GM23338 (cell line): ENCODE data around the gene IGLL5. TPM values are rescaled to one million over a fixed set of nuclear protein-coding genes. Genes with fewer than 3 reads are reported as not detected.

ENCODE experiments used
- ATAC-seq: fragments of 200-7000 bp; cut with Tn5 transposase; 3 replicates; pipeline ENCODE4 v1.9.1; 2020
- DNase-seq: peaks from one replicate; pipeline ENCODE4 v3.0.0-alpha.2; 2015; ENCODE audit warnings: low spot score
- H2AFZ ChIP-seq: fragments of 200-600 bp; sonication (generic); 2 replicates; pipeline ENCODE4 v1.8.0; 2016; ENCODE audit warnings: antibody characterized with exemption, mild to moderate bottlenecking, moderate library complexity
- H3F3A ChIP-seq: fragments of 200-600 bp; sonication (generic); replicated peaks from 2 replicates; pipeline ENCODE4 v1.8.0; 2017; ENCODE audit warnings: antibody characterized with exemption, mixed run types, low read depth
- H3K27ac ChIP-seq: fragments of 200-600 bp; sonication (generic); 2 replicates; pipeline ENCODE4 v1.6.1; 2016; ENCODE audit warnings: low read depth
- H3K27me3 ChIP-seq: fragments of 200-600 bp; sonication (generic); 2 replicates; pipeline ENCODE4 v1.8.0; 2016; ENCODE audit warnings: mild to moderate bottlenecking, mixed run types, moderate library complexity; ENCODE audit not compliant: insufficient read depth
- H3K36me3 ChIP-seq: fragments of 200-600 bp; sonication (generic); 2 replicates; pipeline ENCODE4 v1.8.0; 2016; ENCODE audit warnings: mild to moderate bottlenecking; ENCODE audit not compliant: insufficient read depth
- H3K4me1 ChIP-seq: fragments of 200-600 bp; sonication (generic); 2 replicates; pipeline ENCODE4 v1.8.0; 2016; ENCODE audit warnings: mild to moderate bottlenecking, moderate library complexity; ENCODE audit not compliant: insufficient read depth
- H3K4me2 ChIP-seq: fragments of 200-600 bp; sonication (generic); 2 replicates; pipeline ENCODE4 v1.7.1; 2017; ENCODE audit warnings: mixed run types
- H3K4me3 ChIP-seq: fragments of 200-600 bp; sonication (generic); 2 replicates; pipeline ENCODE4 v1.6.1; 2016; ENCODE audit warnings: mixed run types
- H3K79me2 ChIP-seq: fragments of 200-600 bp; sonication (generic); replicated peaks from 2 replicates; pipeline ENCODE4 v1.8.0; 2017; ENCODE audit warnings: mild to moderate bottlenecking; ENCODE audit not compliant: insufficient read depth
- H3K9me2 ChIP-seq: fragments of 200-600 bp; sonication (generic); 2 replicates; pipeline ENCODE4 v1.8.0; 2017; ENCODE audit not compliant: insufficient read depth
- H4K20me1 ChIP-seq: fragments of 200-600 bp; sonication (generic); replicated peaks from 2 replicates; pipeline ENCODE4 v1.8.0; 2017; ENCODE audit warnings: mild to moderate bottlenecking; ENCODE audit not compliant: insufficient read depth
- H3K27ac Mint-ChIP-seq: 2 replicates; pipeline ENCODE4 v1.8.0; 2020; ENCODE audit warnings: inconsistent platforms, mild to moderate bottlenecking, moderate library complexity, mixed read lengths
- H3K27me3 Mint-ChIP-seq: 3 replicates; pipeline ENCODE4 v1.8.0; 2022; ENCODE audit warnings: low read depth, mild to moderate bottlenecking, moderate library complexity, mixed read lengths, inconsistent platforms; ENCODE audit not compliant: insufficient read depth, poor library complexity
- H3K36me3 Mint-ChIP-seq: 3 replicates; pipeline ENCODE4 v1.8.0; 2021; ENCODE audit warnings: low read depth, mild to moderate bottlenecking, inconsistent platforms, moderate library complexity, mixed read lengths
- H3K4me1 Mint-ChIP-seq: 3 replicates; pipeline ENCODE4 v1.8.0; 2020; ENCODE audit warnings: mild to moderate bottlenecking, inconsistent platforms, mixed read lengths
- H3K4me3 Mint-ChIP-seq: 3 replicates; pipeline ENCODE4 v1.8.0; 2021; ENCODE audit warnings: moderate library complexity, mild to moderate bottlenecking, inconsistent platforms, mixed read lengths
- H3K9me3 Mint-ChIP-seq: 3 replicates; pipeline ENCODE4 v1.8.0; 2020; ENCODE audit warnings: moderate library complexity, mild to moderate bottlenecking, inconsistent platforms, mixed read lengths
- CREB1 ChIP-seq: fragments of 250-450 bp; sonication (Bioruptor Pico); IDR thresholded peaks from 2 replicates; pipeline ENCODE4 v1.5.0; 2020; ENCODE audit warnings: low read depth, mild to moderate bottlenecking, moderate library complexity
- EZH2phosphoT487 ChIP-seq: fragments of 200-600 bp; sonication (generic); IDR thresholded peaks from one replicate; pipeline ENCODE4 v1.8.1; 2018; ENCODE audit warnings: antibody characterized with exemption; ENCODE audit not compliant: unreplicated experiment
- REST ChIP-seq: IDR thresholded peaks from one replicate; pipeline ENCODE4 v1.6.1; 2018; ENCODE audit warnings: antibody characterized with exemption; ENCODE audit not compliant: unreplicated experiment
- ZNF114 ChIP-seq: fragments of 250-450 bp; sonication (Bioruptor Pico); IDR thresholded peaks from 2 replicates; pipeline ENCODE4 v1.5.0; 2020; ENCODE audit warnings: mild to moderate bottlenecking, moderate library complexity
- polyA plus RNA-seq: library from polyadenylated mRNA; unstranded; fragments of >200 nt; fragmentation: Nextera tagmentation; extraction: Ambion mirVana; gene quantifications from 2 replicates; pipeline ENCODE4 v1.2.1, GENCODE V29; 2016
- total RNA-seq: library from RNA; depleted of rRNA; stranded (reverse); fragments of >200 nt; shearing (Covaris generic); gene quantifications from 2 replicates; pipeline ENCODE4 v1.2.3, GENCODE V29; 2014
- TF ChIP-seq, protein P1 (sequence below), 2 experiments: fragments of 200-600 bp in 1 of 2; sonication (generic) in 1 of 2; conservative IDR thresholded peaks; 2 replicates each; pipeline versions ENCODE4 v1.5.1 to v1.6.1; 2016 to 2017; ENCODE audit warnings: antibody characterized with exemption in 2 of 2, low read depth in 2 of 2, mild to moderate bottlenecking in 2 of 2, moderate library complexity in 1 of 2

The IGLL5 gene
- total and polyA plus RNA-seq, 2 experiments from 2014 or later: not detected

DNA sequence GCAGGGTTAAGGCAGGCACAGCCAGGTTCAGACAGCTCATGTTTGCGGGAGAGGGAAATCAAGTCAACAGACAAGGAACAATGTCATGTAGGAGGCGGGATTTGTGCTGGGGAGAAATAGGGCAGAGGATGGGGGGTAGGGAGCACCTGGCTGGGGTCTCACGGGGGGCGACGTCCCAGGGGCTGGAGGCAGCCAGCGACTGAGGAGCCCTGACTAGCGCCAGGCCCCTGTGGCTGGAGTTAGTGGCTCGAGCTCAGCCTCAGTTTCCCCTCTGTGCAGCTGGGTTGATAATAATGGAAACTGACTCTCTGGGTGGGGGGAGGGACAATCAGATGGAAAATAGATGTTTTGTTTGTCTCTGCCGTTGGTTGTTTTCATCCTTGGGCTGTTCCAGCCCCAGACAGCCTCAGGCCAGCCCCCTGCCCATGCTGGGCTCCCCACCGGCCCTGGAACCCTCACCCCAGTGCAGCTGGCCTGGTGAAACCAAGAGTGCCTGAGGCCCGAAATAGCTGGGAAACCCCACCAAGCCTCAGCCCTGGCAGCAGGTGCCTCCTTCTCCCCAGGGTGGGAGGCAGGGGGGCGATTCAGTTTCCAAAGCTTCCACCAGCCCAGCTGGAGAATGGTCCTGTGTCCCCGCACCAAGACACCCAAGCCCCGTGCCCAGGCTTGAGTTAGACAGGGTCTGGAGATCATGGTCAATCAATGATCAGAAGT lies 44.1 kb downstream of the IGLL5 start:
- Mint-ChIP-seq H3K4me1 (peaks cover 3% of the 10 kb centered on the region), H3K27me3 (peaks cover 31% of the 10 kb centered on the region), H3K27ac (no peak overlapping the region), H3K4me3 (no peak overlapping the region), H3K9me3 (no peaks in the 10 kb centered on the region), H3K36me3 (no peaks in the 10 kb centered on the region)
- no peaks in the 10 kb centered on the region for H3K4me1 ChIP-seq
- no peak for ATAC-seq
- H4K20me1 ChIP-seq: no peaks in the 10 kb centered on the region
- H3K27ac ChIP-seq: no peak overlapping the region
- H2AFZ ChIP-seq: no peak overlapping the region
- DNase-seq: no peak
- H3K9me2 ChIP-seq: no peaks in the 10 kb centered on the region
- no peak overlapping the region for H3K4me3 ChIP-seq
- H3K27me3 ChIP-seq: peaks cover 16% of the 10 kb centered on the region
- H3K4me2 ChIP-seq: no peak overlapping the region
- no peaks in the 10 kb centered on the region for H3K79me2 ChIP-seq
- H3F3A ChIP-seq: no peaks in the 10 kb centered on the region
- H3K36me3 ChIP-seq: no peaks in the 10 kb centered on the region
- TF ChIP-seq, protein P1, sequence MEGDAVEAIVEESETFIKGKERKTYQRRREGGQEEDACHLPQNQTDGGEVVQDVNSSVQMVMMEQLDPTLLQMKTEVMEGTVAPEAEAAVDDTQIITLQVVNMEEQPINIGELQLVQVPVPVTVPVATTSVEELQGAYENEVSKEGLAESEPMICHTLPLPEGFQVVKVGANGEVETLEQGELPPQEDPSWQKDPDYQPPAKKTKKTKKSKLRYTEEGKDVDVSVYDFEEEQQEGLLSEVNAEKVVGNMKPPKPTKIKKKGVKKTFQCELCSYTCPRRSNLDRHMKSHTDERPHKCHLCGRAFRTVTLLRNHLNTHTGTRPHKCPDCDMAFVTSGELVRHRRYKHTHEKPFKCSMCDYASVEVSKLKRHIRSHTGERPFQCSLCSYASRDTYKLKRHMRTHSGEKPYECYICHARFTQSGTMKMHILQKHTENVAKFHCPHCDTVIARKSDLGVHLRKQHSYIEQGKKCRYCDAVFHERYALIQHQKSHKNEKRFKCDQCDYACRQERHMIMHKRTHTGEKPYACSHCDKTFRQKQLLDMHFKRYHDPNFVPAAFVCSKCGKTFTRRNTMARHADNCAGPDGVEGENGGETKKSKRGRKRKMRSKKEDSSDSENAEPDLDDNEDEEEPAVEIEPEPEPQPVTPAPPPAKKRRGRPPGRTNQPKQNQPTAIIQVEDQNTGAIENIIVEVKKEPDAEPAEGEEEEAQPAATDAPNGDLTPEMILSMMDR (conservative IDR thresholded peaks at IDR 0.05; ENCODE audit: low read depth in 2 of 2): no peak
- no peak for TF ChIP-seq ZNF114 (CRISPR knock-in tag)
- no peak for TF ChIP-seq EZH2phosphoT487
- TF ChIP-seq CREB1 (CRISPR knock-in tag): no peak
- TF ChIP-seq REST: no peak

- no peak overlapping the region for H2AFZ ChIP-seq
- H3K79me2 ChIP-seq: no peaks in the 10 kb centered on the region
- H3K4me3 Mint-ChIP-seq: no peak overlapping the region
- H3K4me3 ChIP-seq: no peak overlapping the region
- no peaks in the 10 kb centered on the region for H3K9me3 Mint-ChIP-seq
- peaks cover 26% of the 10 kb centered on the region for H3K27me3 Mint-ChIP-seq
- no peaks in the 10 kb centered on the region for H3K9me2 ChIP-seq
- ATAC-seq (no peak), DNase-seq (no peak)
- H3K27me3 ChIP-seq: peaks cover 23% of the 10 kb centered on the region
- no peaks in the 10 kb centered on the region for H3K36me3 ChIP-seq
- no peaks in the 10 kb centered on the region for H3K4me1 ChIP-seq
- H3F3A ChIP-seq: no peaks in the 10 kb centered on the region
- H4K20me1 ChIP-seq: no peaks in the 10 kb centered on the region
- no peaks in the 10 kb centered on the region for H3K36me3 Mint-ChIP-seq
- H3K27ac ChIP-seq: no peak overlapping the region
- H3K4me2 ChIP-seq: no peak overlapping the region
- H3K4me1 Mint-ChIP-seq: peaks cover 5% of the 10 kb centered on the region
- H3K27ac Mint-ChIP-seq: no peak overlapping the region
- no peak for TF ChIP-seq REST
These were observed 44.9 kb downstream of the IGLL5 start for GRCh38 chr22:22932512-22932941.
